ENCODE data around the gene TAF1A.

TAF1A gene

GRCh38 chr1:222600281-222600680, 10.5 kb upstream of the TAF1A start:
- no peak for TF ChIP-seq EZH2phosphoT487 (conservative IDR thresholded peaks at IDR 0.05; ENCODE audit: low read length)
- TF ChIP-seq CTCF (IDR thresholded peaks at IDR 0.05; ENCODE audit: insufficient read depth, low read length, poor library complexity, severe bottlenecking), result no peak
- Histone ChIP-seq H3K9me3 (ENCODE audit: insufficient read depth, low read length) (no peaks in the 10 kb centered on the region), H3K79me2 (ENCODE audit: insufficient read depth, low read length) (no peaks in the 10 kb centered on the region), H3K4me3 (ENCODE audit: insufficient read depth, low read length, poor library complexity, severe bottlenecking) (no peak overlapping the region), H3F3A (ENCODE audit: insufficient read depth) (no peaks in the 10 kb centered on the region), H2AFZ (ENCODE audit: low read depth, low read length, severe bottlenecking) (no peak overlapping the region), H3K27me3 (ENCODE audit: low read length) (no peaks in the 10 kb centered on the region), H3K4me2 (ENCODE audit: low read depth, low read length, poor library complexity, severe bottlenecking) (no peak overlapping the region), H3K9me2 (replicated peaks; ENCODE audit: insufficient read depth, low read length) (no peaks in the 10 kb centered on the region), H3K9ac (ENCODE audit: low read length) (no peak overlapping the region), H3K36me3 (ENCODE audit: low read length) (no peaks in the 10 kb centered on the region), H3K27ac (ENCODE audit: low read depth, low read length) (no peak overlapping the region), H4K20me1 (ENCODE audit: low read depth, low read length) (no peaks in the 10 kb centered on the region)

- no peak for TF ChIP-seq EZH2phosphoT487 (conservative IDR thresholded peaks at IDR 0.05; ENCODE audit: low read length)
- no peak for TF ChIP-seq CTCF (IDR thresholded peaks at IDR 0.05; ENCODE audit: insufficient read depth, low read length, poor library complexity, severe bottlenecking)
These were observed 7.0 kb upstream of the TAF1A start for GRCh38 chr1:222596696-222597095.

GRCh38 chr1:222594789-222595188, 5.1 kb upstream of the TAF1A start:
- H3K27ac ChIP-seq (ENCODE audit: low read depth, low read length), result no peak overlapping the region
- no peaks in the 10 kb centered on the region for H3K9me3 ChIP-seq (ENCODE audit: insufficient read depth, low read length)
- H3K9me2 ChIP-seq (replicated peaks; ENCODE audit: insufficient read depth, low read length), result no peaks in the 10 kb centered on the region

More at GRCh38 chr1:222596696-222597095, 7.0 kb upstream of the TAF1A start:
- no peak overlapping the region for H3K4me2 ChIP-seq (ENCODE audit: low read depth, low read length, poor library complexity, severe bottlenecking)
- H3K9me3 ChIP-seq (ENCODE audit: insufficient read depth, low read length), result no peaks in the 10 kb centered on the region
- H2AFZ ChIP-seq (ENCODE audit: low read depth, low read length, severe bottlenecking), result no peak overlapping the region
- no peaks in the 10 kb centered on the region for H3K36me3 ChIP-seq (ENCODE audit: low read length)
- H3K9me2 ChIP-seq (replicated peaks; ENCODE audit: insufficient read depth, low read length), result no peaks in the 10 kb centered on the region
- no peaks in the 10 kb centered on the region for H3K79me2 ChIP-seq (ENCODE audit: insufficient read depth, low read length)
- no peaks in the 10 kb centered on the region for H4K20me1 ChIP-seq (ENCODE audit: low read depth, low read length)
- H3K27ac ChIP-seq (ENCODE audit: low read depth, low read length), result no peak overlapping the region
- H3F3A ChIP-seq (ENCODE audit: insufficient read depth), result no peaks in the 10 kb centered on the region
- H3K27me3 ChIP-seq (ENCODE audit: low read length), result no peaks in the 10 kb centered on the region
- no peak overlapping the region for H3K4me3 ChIP-seq (ENCODE audit: insufficient read depth, low read length, poor library complexity, severe bottlenecking)
- no peak overlapping the region for H3K9ac ChIP-seq (ENCODE audit: low read length)

More at GRCh38 chr1:222594789-222595188, 5.1 kb upstream of the TAF1A start:
- H3F3A ChIP-seq (ENCODE audit: insufficient read depth), result no peaks in the 10 kb centered on the region
- no peak overlapping the region for H3K9ac ChIP-seq (ENCODE audit: low read length)
- H2AFZ ChIP-seq (ENCODE audit: low read depth, low read length, severe bottlenecking), result no peak overlapping the region
- no peaks in the 10 kb centered on the region for H3K27me3 ChIP-seq (ENCODE audit: low read length)
- TF ChIP-seq CTCF (IDR thresholded peaks at IDR 0.05; ENCODE audit: insufficient read depth, low read length, poor library complexity, severe bottlenecking) (no peak), EZH2phosphoT487 (conservative IDR thresholded peaks at IDR 0.05; ENCODE audit: low read length) (no peak)
- H3K79me2 ChIP-seq (ENCODE audit: insufficient read depth, low read length), result no peaks in the 10 kb centered on the region
- no peak overlapping the region for H3K4me2 ChIP-seq (ENCODE audit: low read depth, low read length, poor library complexity, severe bottlenecking)
- no peaks in the 10 kb centered on the region for H3K36me3 ChIP-seq (ENCODE audit: low read length)
- H4K20me1 ChIP-seq (ENCODE audit: low read depth, low read length), result no peaks in the 10 kb centered on the region
- H3K4me3 ChIP-seq (ENCODE audit: insufficient read depth, low read length, poor library complexity, severe bottlenecking), result no peak overlapping the region

Measured in SU-DHL-6 (cell line).